ENCODE data around the gene SUCLG2. TPM values are rescaled to one million over a fixed set of nuclear protein-coding genes. Genes with fewer than 3 reads are reported as not detected.

The SUCLG2 gene
- total RNA-seq, 1 experiment from 2014 or later, result 59.4 TPM

DNA sequence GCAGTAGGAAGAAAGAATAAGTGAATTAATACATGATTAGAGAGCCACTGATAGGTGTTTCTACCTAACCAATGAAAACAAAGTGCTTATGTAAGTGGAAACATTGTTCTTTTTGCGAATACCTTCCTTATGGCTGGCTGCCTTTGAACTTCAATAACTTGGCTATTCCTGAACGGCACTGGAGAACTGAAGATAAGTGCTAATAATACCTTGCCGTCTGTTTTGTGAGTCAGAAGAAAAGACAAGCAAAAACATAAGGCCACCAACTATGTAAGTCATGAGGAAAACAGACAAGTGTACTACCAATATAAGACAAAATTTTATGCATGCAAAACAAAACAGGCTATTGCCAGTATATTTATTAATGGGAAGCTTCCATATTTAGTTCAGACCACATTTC, 160.6 kb downstream of the SUCLG2 start:
- no peaks in the 10 kb centered on the region for H3K4me1 ChIP-seq (replicated peaks; ENCODE audit: insufficient read depth)
- POLR2A ChIA-PET (ENCODE audit: unreplicated experiment), result no interaction called here
- no peaks in the 10 kb centered on the region for H3F3A ChIP-seq (ENCODE audit: insufficient read depth, low read depth)
- no peaks in the 10 kb centered on the region for H3K27me3 ChIP-seq (ENCODE audit: insufficient read depth, low read depth)
- no peak for DNase-seq
- intact Hi-C loops (cut with micrococcal nuclease; ENCODE audit: unreplicated experiment), result no loop called here
- H3K36me3 ChIP-seq (ENCODE audit: low read depth), result no peaks in the 10 kb centered on the region
- TF ChIP-seq EZH2 (IDR thresholded peaks at IDR 0.05; ENCODE audit: low read depth), result no peak
- TF ChIP-seq, protein P1, sequence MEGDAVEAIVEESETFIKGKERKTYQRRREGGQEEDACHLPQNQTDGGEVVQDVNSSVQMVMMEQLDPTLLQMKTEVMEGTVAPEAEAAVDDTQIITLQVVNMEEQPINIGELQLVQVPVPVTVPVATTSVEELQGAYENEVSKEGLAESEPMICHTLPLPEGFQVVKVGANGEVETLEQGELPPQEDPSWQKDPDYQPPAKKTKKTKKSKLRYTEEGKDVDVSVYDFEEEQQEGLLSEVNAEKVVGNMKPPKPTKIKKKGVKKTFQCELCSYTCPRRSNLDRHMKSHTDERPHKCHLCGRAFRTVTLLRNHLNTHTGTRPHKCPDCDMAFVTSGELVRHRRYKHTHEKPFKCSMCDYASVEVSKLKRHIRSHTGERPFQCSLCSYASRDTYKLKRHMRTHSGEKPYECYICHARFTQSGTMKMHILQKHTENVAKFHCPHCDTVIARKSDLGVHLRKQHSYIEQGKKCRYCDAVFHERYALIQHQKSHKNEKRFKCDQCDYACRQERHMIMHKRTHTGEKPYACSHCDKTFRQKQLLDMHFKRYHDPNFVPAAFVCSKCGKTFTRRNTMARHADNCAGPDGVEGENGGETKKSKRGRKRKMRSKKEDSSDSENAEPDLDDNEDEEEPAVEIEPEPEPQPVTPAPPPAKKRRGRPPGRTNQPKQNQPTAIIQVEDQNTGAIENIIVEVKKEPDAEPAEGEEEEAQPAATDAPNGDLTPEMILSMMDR (conservative IDR thresholded peaks at IDR 0.05), result no peak
- no TSS peak for BruUV-seq (replicated peaks)
- H3K79me2 ChIP-seq (ENCODE audit: low read depth), result no peaks in the 10 kb centered on the region
- no peaks in the 10 kb centered on the region for H3K9me3 ChIP-seq (ENCODE audit: insufficient read depth, low read depth)
- H2AFZ ChIP-seq, result no peak overlapping the region
- no peak overlapping the region for H3K4me3 ChIP-seq
- no peak overlapping the region for H3K27ac ChIP-seq
- no peaks in the 10 kb centered on the region for H4K20me1 ChIP-seq (ENCODE audit: insufficient read depth)
- H3K4me2 ChIP-seq, result no peak overlapping the region
- CTCF ChIA-PET, result no interaction called here
- H3K9me2 ChIP-seq (ENCODE audit: insufficient read depth), result no peaks in the 10 kb centered on the region

DNA sequence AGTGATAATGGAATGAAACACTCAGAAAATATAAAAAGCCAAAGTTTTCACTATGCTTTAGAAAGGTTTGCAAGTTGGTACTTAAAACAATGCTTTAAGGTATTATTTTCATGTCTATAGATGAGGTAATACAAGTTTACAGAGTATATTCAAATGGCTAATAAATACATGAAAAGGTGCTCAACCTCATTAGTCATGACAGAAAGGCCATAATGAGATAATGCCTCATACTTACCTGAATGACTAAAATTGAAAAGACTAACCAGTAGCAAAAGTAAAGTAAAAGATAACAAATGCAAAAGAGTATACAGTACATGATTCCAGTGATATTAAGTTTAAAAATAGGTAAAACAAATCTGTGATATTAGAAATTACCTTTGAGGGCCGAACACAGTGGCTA, 163.8 kb downstream of the SUCLG2 start:
- Histone ChIP-seq H3K79me2 (ENCODE audit: low read depth) (no peaks in the 10 kb centered on the region), H3K4me1 (replicated peaks; ENCODE audit: insufficient read depth) (no peaks in the 10 kb centered on the region), H3K27me3 (ENCODE audit: insufficient read depth, low read depth) (no peaks in the 10 kb centered on the region), H3K36me3 (ENCODE audit: low read depth) (no peaks in the 10 kb centered on the region), H3K9me3 (ENCODE audit: insufficient read depth, low read depth) (no peaks in the 10 kb centered on the region), H3K4me3 (no peak overlapping the region), H4K20me1 (ENCODE audit: insufficient read depth) (no peaks in the 10 kb centered on the region), H3K4me2 (no peak overlapping the region), H3F3A (ENCODE audit: insufficient read depth, low read depth) (no peaks in the 10 kb centered on the region), H3K27ac (no peak overlapping the region), H3K9me2 (ENCODE audit: insufficient read depth) (no peaks in the 10 kb centered on the region), H2AFZ (no peak overlapping the region)
- no peak for TF ChIP-seq EZH2 (IDR thresholded peaks at IDR 0.05; ENCODE audit: low read depth)
- TF ChIP-seq, protein P1 (conservative IDR thresholded peaks at IDR 0.05), result no peak
- intact Hi-C loops (cut with micrococcal nuclease; ENCODE audit: unreplicated experiment), result no loop called here
- no peak for DNase-seq
- CTCF ChIA-PET, result no interaction called here
- POLR2A ChIA-PET (ENCODE audit: unreplicated experiment), result no interaction called here
- no TSS peak for BruUV-seq (replicated peaks)

DNA sequence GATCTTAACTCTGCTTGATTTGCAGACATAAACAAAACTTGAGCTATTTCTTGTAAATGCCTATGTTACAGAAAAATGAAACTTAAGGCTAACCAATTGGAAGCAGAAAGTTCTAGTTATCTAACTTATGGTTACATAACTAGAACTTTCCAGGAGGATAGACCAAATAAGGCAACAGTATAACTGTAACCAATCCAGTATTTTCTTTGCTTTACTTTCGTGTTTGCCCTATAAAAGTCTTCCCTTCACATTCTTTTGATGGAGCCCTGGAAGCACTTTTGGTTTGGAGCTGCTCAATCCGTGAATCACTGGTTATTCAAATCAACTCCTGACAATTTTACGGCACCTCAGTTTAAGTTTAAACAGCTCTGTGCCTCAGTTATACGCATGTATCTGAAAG, 164.6 kb downstream of the SUCLG2 start:
- Histone ChIP-seq H3K9me2 (ENCODE audit: insufficient read depth) (no peaks in the 10 kb centered on the region), H3K9me3 (ENCODE audit: insufficient read depth, low read depth) (no peaks in the 10 kb centered on the region), H4K20me1 (ENCODE audit: insufficient read depth) (no peaks in the 10 kb centered on the region), H2AFZ (no peak overlapping the region), H3K27ac (no peak overlapping the region), H3K4me1 (replicated peaks; ENCODE audit: insufficient read depth) (no peaks in the 10 kb centered on the region), H3K4me3 (no peak overlapping the region), H3K79me2 (ENCODE audit: low read depth) (no peaks in the 10 kb centered on the region), H3K27me3 (ENCODE audit: insufficient read depth, low read depth) (no peaks in the 10 kb centered on the region), H3F3A (ENCODE audit: insufficient read depth, low read depth) (no peaks in the 10 kb centered on the region), H3K4me2 (no peak overlapping the region), H3K36me3 (ENCODE audit: low read depth) (no peaks in the 10 kb centered on the region)
- CTCF ChIA-PET, result no interaction called here
- TF ChIP-seq, protein P1 (conservative IDR thresholded peaks at IDR 0.05), result no peak
- TF ChIP-seq EZH2 (IDR thresholded peaks at IDR 0.05; ENCODE audit: low read depth), result no peak
- POLR2A ChIA-PET (ENCODE audit: unreplicated experiment), result no interaction called here
- intact Hi-C loops (cut with micrococcal nuclease; ENCODE audit: unreplicated experiment), result no loop called here
- BruUV-seq (replicated peaks), result no TSS peak
- no peak for DNase-seq
